Breast epithelium (tissue), 3 donors: Measurements from ENCODE around the gene RFC1.

Experiments
- POLR2AphosphoS5 ChIP-seq, 3 donors: sonication (generic); formaldehyde crosslinking; IDR thresholded peaks; one replicate each; pipeline ENCODE4 v1.6.1; 2017; ENCODE audit warnings: antibody characterized with exemption in 3 of 3
- TF ChIP-seq, protein P1 (sequence below), 3 donors: fragments of 450-650 bp; IDR thresholded peaks; one replicate each; pipeline ENCODE4 v1.5.1; 2016 to 2017; ENCODE audit warnings: antibody characterized with exemption in 3 of 3, mild to moderate bottlenecking in 3 of 3, moderate library complexity in 3 of 3

DNA sequence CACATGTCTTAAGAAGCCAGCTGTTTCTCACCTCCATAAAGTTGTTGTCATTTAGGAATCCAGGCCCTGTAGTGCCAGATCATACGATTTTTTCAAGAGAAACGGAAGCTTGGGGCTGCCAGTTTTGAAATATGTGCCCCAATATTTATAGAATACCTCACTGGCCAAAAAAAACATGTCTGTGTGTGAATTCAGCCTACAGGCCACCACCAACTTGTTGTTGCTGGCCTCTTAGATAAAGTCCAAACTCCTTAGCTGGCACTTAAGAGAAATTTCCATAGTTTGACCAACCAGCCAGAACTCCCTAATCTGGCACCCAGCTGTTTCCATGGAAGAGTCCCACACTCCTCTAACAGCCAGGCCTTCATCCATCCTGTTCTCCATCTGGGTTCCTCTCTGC, 109.7 kb downstream of the RFC1 start:
- TF ChIP-seq, protein P1, sequence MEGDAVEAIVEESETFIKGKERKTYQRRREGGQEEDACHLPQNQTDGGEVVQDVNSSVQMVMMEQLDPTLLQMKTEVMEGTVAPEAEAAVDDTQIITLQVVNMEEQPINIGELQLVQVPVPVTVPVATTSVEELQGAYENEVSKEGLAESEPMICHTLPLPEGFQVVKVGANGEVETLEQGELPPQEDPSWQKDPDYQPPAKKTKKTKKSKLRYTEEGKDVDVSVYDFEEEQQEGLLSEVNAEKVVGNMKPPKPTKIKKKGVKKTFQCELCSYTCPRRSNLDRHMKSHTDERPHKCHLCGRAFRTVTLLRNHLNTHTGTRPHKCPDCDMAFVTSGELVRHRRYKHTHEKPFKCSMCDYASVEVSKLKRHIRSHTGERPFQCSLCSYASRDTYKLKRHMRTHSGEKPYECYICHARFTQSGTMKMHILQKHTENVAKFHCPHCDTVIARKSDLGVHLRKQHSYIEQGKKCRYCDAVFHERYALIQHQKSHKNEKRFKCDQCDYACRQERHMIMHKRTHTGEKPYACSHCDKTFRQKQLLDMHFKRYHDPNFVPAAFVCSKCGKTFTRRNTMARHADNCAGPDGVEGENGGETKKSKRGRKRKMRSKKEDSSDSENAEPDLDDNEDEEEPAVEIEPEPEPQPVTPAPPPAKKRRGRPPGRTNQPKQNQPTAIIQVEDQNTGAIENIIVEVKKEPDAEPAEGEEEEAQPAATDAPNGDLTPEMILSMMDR (IDR thresholded peaks at IDR 0.05), result no peak
- no peak for TF ChIP-seq POLR2AphosphoS5 (IDR thresholded peaks at IDR 0.05)
